ENCODE measurements around the gene NAPA.
"Not testable (repeated sequence)": the region's sequence is repeated elsewhere in the genome, so short reads cannot be mapped to it uniquely, and the experiment has no call there.

NAPA gene

GRCh38 chr19:47499863-47500830 lies 14.7 kb downstream of the NAPA start:
- no peak for DNase-seq

DNA sequence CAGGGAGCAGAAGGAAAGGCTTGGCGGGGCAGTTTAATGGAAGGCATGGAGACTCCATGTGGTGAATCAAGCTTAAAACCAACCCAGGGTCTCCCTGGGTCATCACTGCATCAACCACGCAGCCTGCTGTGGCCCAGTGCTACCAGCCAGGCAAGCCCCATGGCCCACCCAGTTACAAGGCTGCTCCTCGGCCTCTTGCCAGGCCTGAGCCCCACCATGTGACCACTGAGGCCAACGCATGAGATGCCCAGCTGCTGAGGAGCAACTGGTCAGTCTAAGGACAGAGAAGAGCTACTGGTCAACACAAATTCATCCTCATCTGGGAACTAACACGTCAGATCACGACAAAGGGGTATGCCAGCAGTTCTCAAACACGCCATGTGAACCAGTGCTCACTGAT lies 15.5 kb downstream of the NAPA start:
- no peak for DNase-seq

DNA sequence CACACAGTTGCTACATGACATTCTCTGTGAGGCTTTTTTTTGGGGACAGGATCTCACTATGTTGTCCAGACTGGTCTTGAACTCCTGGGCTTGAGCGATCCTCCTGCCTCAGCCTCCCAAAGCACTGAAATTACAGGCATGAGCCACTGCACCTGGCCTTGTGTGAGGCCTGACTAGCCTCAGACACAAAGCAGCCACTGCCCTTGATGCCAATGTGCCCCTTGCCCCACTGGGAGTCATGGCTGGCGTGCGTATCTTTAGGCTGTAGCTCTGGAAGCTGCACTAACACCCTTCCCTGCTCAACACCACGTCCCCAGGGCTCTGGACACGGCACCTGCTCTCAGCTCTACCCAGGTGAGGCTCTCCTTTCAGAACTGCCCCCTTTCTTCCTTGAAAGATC lies 16.3 kb downstream of the NAPA start:
- DNase-seq = no peak

DNA sequence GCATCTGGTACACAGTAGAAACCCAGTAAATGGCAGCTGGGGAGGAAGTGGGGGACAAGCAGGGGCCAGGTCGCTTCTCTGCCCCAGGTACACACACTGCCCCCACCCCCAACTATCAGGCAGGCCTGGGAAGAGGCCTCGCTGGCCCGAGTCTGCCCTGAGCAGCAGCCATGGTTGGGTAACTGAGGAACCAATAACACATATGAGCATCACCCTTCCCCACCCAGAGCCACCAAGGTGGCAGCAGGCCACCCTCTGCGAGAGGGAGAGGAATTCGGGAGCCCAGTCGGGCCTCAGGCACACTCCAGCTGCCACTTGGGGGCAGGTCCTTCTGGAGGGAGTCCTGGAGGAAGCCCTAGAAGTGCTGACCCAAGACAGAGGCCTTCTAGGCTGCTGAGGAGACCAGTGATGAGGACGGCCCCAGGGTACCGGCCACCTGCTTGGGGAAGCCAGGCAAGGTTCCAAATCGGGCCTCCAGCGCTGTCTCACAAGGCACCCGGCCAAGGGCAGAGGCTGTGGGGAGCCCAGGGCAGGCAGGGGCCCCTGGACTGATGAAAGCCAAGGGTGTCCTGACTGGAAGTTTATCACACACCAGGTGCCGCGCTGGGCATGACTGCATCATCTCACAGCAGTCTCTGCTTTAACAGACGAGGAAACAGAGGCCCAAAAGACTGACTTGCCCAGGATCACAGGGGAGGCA lies 16.9 kb downstream of the NAPA start:
- DNase-seq = no peak

GRCh38 chr19:47497050-47497766 lies 17.7 kb downstream of the NAPA start:
- DNase-seq = no peak

GRCh38 chr19:47495478-47496372 lies 19.1 kb downstream of the NAPA start:
- no peak for DNase-seq

DNA sequence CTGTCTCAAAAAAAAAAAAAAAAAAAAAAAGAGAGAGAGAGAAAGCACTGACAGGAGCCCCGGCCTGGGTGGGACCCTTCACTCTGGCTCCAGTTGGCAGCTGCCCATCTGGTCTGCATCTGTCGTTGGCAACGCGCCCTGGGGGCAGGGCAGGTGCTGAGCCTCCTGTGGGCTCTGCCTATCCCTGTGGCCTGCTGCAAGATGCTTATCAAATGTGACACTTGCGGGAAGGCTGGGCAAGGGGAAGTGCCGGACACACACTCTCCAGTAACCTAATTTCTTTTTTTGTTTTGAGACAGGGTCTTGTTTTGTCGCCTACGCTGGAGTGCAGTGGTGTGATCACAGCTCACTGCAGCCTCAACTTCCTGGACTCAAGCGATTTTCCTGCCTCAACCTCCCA lies 20.1 kb downstream of the NAPA start:
- DNase-seq = no peak

DNA sequence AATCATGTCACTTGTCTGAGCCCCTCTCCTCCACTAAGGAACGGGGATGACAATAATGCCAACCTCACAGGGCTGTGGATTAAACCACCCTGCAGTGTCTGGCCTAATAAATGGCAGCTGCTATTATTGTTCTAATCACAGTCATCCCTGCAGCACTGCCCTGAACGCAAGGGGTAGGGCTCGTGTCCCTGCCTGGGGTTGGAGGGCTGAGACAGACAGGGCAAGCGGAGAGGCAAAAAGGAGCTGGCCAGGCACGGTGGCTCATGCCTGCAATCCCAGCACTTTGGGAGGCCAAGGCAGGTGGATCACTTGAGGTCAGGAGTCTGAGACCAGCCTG lies 20.7 kb downstream of the NAPA start:
- no peak for DNase-seq

DNA sequence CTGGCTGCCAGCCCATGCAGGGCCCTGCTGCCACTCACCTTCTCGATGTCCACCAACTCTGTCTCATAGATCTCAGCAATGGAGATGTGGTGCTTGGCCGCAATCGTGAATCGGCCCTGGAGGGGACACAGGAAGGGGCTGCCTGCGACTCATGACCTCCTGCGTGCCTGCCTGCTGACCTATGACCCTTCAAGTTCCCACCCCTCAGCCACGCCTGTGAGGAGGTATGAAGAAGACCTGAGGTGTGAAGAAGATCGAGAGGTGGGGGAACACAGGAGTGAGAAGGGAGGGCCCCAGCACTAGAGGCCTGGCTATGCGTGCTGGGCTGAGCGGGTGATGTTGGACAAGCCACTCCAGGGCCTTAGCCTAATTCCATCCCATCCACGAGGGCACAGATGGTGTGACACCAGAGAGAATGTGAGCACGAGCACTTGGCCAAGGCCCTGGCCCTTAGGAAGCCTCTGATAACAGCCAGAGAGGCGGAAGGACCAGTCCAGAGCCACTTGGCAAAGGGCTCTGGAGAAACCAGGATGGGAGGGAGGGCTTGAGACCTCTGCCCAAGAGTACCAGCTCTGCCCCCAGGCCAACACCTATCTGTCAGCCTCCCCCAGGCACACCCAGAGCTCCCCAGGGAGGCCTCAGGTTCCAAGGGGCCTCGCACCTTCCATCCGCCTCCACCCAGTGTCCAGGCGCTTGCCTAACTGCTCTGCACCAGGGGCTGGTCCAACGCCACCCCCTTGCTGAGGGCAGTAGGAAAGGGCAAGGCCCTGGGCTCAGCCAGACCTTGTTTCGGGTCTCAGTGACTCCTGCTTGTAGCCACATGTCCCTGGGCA lies 21.3 kb downstream of the NAPA start:
- no peak for DNase-seq

DNA sequence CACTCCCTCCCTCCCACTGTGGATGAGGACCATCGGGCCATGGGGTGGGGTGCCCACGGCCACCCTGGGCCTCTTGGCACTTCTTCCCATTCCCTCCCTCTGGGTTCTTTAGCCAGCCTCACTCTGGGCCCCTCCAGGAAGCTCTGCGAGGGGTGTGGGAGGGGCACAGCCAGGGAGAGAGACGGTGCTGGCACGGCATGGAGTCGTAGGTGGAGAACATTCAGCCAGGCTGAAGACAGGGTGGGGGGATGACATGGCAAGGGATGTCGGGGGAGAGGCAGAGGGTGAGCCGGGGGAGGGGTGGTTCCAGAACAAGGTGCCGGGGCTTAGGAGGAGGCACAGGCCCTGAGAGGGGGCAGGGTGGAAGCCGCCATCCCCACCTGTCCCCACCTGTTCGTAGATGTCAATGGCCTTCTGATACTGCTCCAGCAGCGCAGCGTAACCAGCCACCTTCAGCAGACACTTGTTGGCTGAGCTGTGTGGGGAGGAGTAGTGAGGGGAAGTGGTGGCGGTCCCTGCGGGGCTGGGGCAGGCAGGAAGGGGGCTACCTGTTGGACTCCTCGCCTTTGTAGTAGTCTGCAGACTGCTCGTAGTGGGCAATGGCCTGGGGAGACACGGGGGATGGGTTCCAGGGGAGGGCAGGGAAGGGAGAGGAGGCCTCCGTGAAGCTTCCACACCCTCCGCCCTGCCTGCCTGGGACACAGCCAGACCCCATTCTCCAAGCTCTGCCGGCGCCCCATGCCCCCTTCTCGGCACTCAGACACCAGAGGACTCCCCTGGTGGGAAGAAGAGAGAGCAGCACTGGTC lies 22.1 kb downstream of the NAPA start:
- DNase-seq = no peak

GRCh38 chr19:47492137-47492533 lies 22.7 kb downstream of the NAPA start:
- DNase-seq = no peak

GRCh38 chr19:47491358-47492136 lies 23.3 kb downstream of the NAPA start:
- DNase-seq = no peak

- DNase-seq = no peak
Measured at GRCh38 chr19:47490847-47491246, 24.0 kb downstream of the NAPA start.

DNA sequence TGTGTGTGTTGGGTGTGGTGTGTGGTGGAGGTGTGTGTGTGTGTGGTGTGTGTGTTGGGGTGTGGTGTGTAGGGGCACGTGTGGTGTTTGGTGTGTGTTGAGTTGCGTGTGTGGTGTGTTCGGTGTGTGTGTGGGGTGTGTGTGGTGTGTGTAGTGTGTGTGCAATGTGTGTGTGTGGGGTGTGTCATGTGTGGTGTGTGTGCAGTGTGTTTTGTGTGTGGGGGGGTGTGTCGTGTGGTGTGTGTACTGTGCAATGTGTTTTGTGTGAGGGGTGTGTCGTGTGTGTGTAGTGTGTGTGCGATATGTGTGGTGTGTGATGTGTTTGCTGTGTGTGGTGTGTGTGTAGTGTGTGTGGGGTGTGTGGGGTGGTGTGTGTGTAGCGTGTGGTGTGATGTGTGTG lies 24.8 kb downstream of the NAPA start:
- no peak for DNase-seq

- no peak for DNase-seq
Measured at GRCh38 chr19:47489072-47489914, 25.6 kb downstream of the NAPA start.

GRCh38 chr19:47487551-47488515 lies 27.0 kb downstream of the NAPA start:
- DNase-seq = no peak

- no peak for DNase-seq
Measured at GRCh38 chr19:47486900-47487299, 28.0 kb downstream of the NAPA start.

DNA sequence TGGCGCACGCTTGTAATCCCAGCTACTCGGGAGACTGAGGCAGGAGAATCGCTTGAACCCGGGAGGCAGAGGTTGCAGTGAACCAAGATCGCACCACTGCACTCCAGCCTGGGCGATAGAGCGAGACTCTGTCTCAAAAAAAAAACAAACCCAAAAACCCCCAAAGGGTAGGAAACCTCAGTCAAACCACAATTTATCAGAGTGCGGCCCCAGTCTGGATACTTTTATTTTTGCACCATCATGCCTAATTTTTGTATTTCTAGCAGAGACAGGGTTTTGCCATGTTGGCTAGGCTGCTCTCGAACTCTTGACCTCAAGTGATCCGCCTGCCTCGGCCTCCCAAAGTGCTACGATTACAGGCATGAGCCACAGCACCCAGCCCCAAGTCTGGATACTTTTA lies 28.6 kb downstream of the NAPA start:
- DNase-seq = not testable (repeated sequence)
